Stimulated activated CD8-positive, alpha-beta memory T cell treated with anti-CD3 and anti-CD28 coated beads, Interleukin-4, amount 100 ng/mL, for 4 hours (primary cell): ENCODE results near the gene GTF2I.
"Not testable (repeated sequence)": the region's sequence is repeated elsewhere in the genome, so short reads cannot be mapped to it uniquely, and the experiment has no call there.

ENCODE experiments used
- DNase-seq, 2 donors: peaks; one replicate each; pipeline ENCODE4 v3.0.0-alpha.2; 2020; ENCODE audit warnings: low read depth in 2 of 2, low spot score in 1 of 2

GTF2I gene

GRCh38 chr7:74709880-74710671, 52.6 kb downstream of the GTF2I start:
- DNase-seq, result no peak

DNA sequence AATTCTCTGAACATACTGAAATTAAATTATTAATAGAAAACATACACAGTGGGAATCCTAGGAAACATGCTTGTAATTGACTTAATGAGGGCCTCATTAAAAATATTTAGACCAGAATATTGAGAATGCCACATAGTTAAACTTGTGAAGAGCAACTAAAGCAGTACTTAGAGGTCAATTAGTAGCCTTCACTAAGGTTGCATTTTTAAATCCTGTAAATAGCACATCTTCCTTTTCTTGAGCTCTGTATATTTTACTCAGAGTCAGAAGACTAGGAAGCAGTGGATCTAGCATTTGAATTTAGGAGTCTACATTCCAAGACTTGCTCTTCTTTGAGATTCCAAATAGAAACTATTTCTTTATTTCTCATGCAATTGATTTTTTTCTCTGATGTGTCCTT, 56.0 kb downstream of the GTF2I start:
- no peak for DNase-seq

GRCh38 chr7:74717889-74718288, 60.4 kb downstream of the GTF2I start:
- no peak for DNase-seq

DNA sequence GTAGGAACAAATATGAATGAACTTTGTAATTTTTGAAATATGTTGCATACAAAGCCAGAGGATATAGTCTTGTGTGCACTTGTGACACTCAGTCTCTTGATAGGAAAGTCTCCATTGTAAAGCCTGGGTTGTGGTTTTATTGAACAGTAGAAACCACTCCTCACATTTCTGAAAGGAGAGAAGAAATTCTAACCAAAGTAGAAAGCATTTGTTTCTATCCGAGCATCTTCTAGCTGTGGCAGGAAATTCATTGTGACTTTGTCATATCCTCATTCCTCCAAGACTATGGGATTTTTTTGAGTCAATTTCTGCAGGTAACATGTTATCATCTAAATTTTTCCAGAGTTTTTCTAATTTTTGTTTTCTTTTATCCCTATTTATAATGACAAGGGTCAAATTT, 60.8 kb downstream of the GTF2I start:
- DNase-seq, result no peak

DNA sequence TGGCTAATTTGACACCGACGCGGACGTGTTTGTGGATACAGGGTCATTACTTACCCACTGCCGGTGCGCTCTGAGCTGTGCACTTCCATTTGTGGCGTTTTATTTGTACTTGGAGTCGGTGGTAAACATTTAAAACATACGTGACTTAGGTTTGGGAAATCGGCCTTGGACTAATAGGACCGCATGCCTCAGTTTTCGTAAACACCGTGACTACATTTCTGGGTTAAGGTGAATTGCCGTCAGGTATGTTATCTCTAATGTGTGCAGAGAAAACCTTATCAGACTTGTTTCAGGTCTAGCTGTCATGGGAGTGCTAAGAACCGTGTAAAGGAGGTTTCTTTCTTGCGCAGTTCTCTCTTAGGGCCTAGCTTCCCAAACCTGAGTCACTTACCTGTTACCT, 64.6 kb downstream of the GTF2I start:
- DNase-seq, result no peak

DNA sequence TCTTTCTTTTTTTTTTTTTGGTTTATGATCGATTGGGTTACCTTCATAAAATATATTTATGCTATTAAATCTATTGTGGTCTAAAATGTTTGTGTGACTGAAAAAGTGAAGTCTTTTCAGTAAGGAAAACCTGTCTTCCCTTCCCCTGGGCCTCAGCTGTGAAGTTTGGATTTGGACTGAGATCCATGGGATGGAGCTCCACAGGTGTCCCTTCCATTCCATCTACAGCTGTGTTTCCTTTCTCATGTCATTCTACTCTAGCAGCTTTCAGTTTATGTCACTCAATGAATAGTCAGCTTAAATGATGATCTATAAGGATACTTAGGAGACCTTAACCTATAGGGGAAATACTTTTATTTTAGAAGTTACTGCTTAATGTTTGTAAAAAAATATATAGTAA, 68.3 kb downstream of the GTF2I start:
- DNase-seq, result no peak

DNA sequence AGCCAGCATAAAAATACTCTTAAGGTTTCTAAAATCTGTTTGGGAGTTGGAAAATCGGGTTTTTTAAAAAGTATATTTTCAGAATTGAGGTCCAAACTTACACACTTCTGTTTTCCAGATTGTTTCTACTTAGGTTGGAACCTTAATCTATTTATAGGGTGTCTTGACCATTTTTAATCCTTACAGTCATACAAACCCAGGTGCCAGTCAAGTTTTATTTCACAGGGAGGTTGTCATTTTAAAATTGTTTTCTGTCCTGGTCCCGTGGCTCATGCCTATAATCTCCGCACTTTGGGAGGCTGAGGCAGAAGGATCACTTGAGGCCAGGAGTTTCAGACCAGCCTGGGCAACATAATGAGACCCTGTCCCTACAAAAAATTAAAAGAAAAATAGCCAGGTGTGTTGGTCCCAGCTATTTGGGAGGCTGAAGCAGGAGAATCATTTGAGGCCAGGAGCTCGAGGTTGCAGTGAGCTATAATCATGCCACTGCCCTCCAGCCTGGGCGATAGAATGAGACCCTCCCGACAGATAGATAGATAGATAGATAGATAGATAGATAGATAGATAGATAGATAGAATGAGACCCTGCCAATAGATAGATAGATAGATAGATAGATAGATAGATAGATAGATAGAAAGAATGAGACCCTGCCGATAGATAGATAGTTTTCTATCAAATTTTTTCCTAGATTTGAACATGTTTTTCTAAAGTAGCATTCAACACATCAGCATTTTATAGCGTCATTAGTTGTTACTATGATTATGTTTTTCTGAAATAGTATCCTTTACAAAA, 69.0 kb downstream of the GTF2I start:
- DNase-seq, result no peak

- not testable (repeated sequence) for DNase-seq
These were observed 71.2 kb downstream of the GTF2I start for GRCh38 chr7:74728686-74729085.

DNA sequence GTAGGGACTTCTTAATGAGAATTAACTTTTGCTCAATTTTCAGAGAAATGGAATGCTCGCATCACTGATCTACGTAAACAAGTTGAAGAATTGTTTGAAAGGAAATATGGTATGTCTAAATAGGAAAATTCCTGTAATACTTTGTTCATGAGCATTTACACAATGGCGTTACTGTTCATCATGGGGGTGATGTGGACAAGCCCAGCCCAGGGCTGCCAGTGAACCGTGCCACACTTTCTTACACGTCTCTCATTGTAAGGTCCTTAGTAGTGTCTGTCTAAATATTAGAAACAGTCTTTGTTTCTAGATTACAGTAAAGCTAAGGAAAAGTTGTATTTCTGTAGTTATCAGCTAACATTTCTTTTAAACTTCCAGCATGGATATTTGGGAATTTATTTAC, 72.7 kb downstream of the GTF2I start:
- not testable (repeated sequence) for DNase-seq

DNA sequence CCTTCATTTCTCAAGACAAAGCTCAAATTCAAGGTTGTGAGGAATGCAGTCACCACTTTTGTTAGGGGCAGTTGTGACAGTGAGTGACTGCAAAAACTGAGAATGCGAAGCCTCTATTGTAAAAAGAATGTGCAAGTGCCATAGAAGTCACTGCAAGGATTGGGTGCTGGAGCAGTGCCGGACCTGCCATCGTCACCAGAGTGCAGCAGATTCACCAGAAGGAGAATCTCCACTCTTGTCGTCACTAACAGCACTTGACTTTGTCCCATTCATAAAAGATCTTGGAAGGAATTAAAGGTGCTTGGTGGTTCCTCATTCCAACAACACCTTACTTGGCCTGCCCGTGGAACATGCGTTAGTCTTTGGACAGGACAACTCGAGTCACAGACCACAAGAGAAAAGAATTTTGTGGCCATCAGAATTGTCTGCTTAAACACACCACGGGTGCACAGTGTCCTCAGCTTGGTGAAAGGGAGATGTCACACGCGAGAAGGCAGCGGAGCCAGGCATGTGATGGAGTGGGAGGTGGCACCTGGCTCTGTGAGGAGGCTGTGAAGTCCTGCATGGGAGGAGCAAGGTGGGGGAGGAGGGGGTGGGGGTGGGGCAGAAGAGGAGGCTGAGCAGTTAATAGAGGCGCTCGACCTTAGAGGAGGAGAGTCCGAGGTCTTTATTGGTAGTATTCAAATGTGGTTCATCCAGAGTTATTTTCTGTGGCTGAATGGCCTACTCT, 82.6 kb downstream of the GTF2I start:
- DNase-seq, result not testable (repeated sequence)

- DNase-seq, result not testable (repeated sequence)
These were observed 86.5 kb downstream of the GTF2I start for GRCh38 chr7:74743936-74744557.

DNA sequence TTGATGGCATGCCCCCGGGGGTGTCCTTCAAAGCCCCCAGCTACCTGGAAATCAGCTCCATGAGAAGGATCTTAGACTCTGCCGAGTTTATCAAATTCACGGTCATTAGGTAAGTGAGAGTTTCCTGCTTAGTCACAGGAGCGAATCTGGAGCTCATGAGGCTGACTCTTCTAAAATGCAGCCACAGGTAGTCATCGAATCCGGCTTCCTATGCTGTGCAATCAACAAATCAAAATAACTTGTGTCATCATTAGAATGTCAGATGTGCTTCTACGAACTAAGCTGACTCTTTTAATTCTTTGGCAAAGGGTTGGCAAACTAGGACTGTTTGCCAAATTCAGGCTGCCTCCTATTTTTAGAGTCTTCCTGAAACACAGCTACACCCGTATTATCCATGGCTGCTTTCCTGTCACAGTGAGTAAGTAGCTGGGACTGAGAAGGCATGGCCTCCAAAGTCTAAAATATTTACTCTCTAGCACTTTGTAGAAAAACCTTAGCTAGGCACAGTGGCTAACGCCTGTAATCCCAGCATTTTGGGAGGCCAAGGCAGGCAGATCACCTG, 96.5 kb downstream of the GTF2I start:
- not testable (repeated sequence) for DNase-seq

DNA sequence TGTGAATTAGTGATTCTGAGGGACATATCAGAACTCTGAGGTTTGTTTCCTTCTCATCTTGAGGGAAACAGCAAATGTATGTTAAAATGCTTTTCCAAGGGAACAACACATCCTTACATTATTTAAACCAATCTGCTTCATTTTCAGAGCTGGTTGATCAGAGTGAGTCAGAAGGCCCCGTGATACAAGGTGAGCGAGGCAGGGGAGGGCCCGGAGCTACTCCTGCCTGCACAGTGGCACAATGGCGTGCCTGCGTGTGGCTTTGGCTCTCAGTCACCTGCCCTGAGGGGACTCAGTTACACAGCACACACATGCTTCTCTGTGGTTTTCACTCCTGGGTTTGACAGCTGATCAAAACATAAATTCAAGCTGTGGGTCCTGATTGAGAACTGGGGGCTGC, 99.2 kb downstream of the GTF2I start:
- DNase-seq, result not testable (repeated sequence)

DNA sequence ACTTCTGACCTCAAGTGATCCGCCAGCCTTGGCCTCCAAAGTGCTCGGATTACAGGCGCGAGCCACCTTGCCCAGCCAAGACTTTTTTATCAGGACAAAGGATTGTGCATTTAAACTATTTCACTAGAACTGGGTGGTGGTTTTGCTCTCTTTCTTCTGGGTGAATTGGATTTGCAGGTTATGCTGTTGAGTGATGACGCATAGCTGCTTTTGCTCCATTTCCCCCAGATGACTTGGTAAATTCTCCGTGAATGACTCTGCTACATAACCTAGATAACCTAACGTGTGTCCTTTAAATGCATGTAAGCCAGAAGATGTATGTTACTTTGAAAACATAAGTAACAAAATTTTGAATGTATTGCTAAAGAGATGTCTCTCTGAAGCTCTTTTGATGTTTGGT, 100.8 kb downstream of the GTF2I start:
- DNase-seq, result not testable (repeated sequence)

GRCh38 chr7:74758982-74759381, 101.5 kb downstream of the GTF2I start:
- DNase-seq, result not testable (repeated sequence)

GRCh38 chr7:74765205-74765918, 107.8 kb downstream of the GTF2I start:
- DNase-seq, result not testable (repeated sequence)

- not testable (repeated sequence) for DNase-seq
These were observed 109.0 kb downstream of the GTF2I start for GRCh38 chr7:74766509-74766908.

DNA sequence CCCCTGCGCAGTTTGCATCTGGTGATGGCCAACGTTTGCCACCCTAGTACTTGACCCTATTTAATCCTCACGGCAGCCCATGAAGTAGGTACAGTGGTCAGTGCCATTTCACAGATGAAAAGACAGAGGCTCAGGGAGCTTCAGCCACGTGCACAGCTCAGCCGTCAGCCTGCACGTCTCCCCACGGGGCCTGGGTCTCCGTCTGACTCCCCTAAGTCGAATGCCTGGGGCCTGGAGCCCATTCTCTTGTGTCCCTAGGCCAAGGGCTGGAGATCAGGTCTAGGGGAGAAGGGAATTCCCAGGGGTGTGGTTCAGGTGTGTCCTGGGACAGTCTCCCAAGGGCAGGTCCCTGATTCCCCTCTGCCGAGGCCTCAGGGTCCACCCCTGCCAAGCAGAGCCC, 109.5 kb downstream of the GTF2I start:
- DNase-seq, result not testable (repeated sequence)

- not testable (repeated sequence) for DNase-seq
These were observed 112.5 kb downstream of the GTF2I start for GRCh38 chr7:74770062-74770461.

- not testable (repeated sequence) for DNase-seq
These were observed 114.6 kb downstream of the GTF2I start for GRCh38 chr7:74772093-74772492.
